ENCODE measurements around the gene SLC15A2.

DNA sequence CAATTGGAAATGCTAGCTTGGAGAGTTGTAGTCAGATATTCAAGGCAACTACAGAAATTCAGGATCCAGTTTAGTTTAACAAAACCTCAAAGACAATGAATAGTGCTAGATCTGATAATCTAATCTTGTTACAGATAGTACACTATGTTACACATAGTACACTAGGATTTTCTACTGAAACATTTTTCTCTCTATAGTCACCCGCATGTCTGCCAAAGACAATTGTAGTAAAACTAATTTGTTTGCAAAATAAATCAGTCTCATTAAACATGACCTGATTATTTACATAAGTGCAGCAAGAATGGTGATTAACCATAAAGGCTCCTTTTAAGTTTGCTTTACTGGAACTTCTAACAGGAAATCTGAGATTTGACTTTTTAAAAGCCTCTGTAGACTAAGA, 75.8 kb downstream of the SLC15A2 start:
- TF ChIP-seq POLR2A (conservative IDR thresholded peaks at IDR 0.05) (no peak), ZNF75A (CRISPR knock-in tag; IDR thresholded peaks at IDR 0.05) (no peak), ZNF41 (CRISPR knock-in tag; conservative IDR thresholded peaks at IDR 0.05) (no peak), ZNF274 (IDR thresholded peaks at IDR 0.05; ENCODE audit: borderline replicate concordance, low read depth, low read length) (no peak), ZFP1 (CRISPR knock-in tag; IDR thresholded peaks at IDR 0.05) (no peak), RFX1 (IDR thresholded peaks at IDR 0.05) (no peak), PHF21A (IDR thresholded peaks at IDR 0.05; ENCODE audit: borderline replicate concordance, low read depth) (no peak), CREM (IDR thresholded peaks at IDR 0.05; ENCODE audit: low read depth) (no peak), EP300 (IDR thresholded peaks at IDR 0.05; ENCODE audit: low read length) (no peak), HIVEP1 (CRISPR knock-in tag; IDR thresholded peaks at IDR 0.05) (no peak)
- TF ChIP-seq, protein P1, sequence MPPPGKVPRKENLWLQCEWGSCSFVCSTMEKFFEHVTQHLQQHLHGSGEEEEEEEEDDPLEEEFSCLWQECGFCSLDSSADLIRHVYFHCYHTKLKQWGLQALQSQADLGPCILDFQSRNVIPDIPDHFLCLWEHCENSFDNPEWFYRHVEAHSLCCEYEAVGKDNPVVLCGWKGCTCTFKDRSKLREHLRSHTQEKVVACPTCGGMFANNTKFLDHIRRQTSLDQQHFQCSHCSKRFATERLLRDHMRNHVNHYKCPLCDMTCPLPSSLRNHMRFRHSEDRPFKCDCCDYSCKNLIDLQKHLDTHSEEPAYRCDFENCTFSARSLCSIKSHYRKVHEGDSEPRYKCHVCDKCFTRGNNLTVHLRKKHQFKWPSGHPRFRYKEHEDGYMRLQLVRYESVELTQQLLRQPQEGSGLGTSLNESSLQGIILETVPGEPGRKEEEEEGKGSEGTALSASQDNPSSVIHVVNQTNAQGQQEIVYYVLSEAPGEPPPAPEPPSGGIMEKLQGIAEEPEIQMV (tag; conservative IDR thresholded peaks at IDR 0.05; ENCODE audit: low read depth) = no peak
- TF ChIP-seq, protein P2, sequence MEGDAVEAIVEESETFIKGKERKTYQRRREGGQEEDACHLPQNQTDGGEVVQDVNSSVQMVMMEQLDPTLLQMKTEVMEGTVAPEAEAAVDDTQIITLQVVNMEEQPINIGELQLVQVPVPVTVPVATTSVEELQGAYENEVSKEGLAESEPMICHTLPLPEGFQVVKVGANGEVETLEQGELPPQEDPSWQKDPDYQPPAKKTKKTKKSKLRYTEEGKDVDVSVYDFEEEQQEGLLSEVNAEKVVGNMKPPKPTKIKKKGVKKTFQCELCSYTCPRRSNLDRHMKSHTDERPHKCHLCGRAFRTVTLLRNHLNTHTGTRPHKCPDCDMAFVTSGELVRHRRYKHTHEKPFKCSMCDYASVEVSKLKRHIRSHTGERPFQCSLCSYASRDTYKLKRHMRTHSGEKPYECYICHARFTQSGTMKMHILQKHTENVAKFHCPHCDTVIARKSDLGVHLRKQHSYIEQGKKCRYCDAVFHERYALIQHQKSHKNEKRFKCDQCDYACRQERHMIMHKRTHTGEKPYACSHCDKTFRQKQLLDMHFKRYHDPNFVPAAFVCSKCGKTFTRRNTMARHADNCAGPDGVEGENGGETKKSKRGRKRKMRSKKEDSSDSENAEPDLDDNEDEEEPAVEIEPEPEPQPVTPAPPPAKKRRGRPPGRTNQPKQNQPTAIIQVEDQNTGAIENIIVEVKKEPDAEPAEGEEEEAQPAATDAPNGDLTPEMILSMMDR (IDR thresholded peaks at IDR 0.05 in 2 of 3, conservative IDR thresholded peaks at IDR 0.05 in 1 of 3; ENCODE audit: insufficient read depth in 2 of 3, low read depth in 1 of 3, low read length in 3 of 3) = no peak
- TF ChIP-seq, protein P3, sequence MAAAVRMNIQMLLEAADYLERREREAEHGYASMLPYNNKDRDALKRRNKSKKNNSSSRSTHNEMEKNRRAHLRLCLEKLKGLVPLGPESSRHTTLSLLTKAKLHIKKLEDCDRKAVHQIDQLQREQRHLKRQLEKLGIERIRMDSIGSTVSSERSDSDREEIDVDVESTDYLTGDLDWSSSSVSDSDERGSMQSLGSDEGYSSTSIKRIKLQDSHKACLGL (CRISPR knock-in tag; IDR thresholded peaks at IDR 0.05; ENCODE audit: borderline replicate concordance, poor library complexity, severe bottlenecking) = no peak

All from K562 (cell line).